Measurements from ENCODE around the gene CIDEA.

GRCh38 chr18:12256951-12257350 is 2.8 kb downstream of the CIDEA start:
- TF ChIP-seq, protein P1, sequence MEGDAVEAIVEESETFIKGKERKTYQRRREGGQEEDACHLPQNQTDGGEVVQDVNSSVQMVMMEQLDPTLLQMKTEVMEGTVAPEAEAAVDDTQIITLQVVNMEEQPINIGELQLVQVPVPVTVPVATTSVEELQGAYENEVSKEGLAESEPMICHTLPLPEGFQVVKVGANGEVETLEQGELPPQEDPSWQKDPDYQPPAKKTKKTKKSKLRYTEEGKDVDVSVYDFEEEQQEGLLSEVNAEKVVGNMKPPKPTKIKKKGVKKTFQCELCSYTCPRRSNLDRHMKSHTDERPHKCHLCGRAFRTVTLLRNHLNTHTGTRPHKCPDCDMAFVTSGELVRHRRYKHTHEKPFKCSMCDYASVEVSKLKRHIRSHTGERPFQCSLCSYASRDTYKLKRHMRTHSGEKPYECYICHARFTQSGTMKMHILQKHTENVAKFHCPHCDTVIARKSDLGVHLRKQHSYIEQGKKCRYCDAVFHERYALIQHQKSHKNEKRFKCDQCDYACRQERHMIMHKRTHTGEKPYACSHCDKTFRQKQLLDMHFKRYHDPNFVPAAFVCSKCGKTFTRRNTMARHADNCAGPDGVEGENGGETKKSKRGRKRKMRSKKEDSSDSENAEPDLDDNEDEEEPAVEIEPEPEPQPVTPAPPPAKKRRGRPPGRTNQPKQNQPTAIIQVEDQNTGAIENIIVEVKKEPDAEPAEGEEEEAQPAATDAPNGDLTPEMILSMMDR (IDR thresholded peaks at IDR 0.05): no peak
- TF ChIP-seq POLR2A (IDR thresholded peaks at IDR 0.05): no peak

Measured in Peyer's patch (tissue), 4 donors.